Endothelial cell of umbilical vein (primary cell): ENCODE data around the gene UBE2E3. TPM values are rescaled to one million over a fixed set of nuclear protein-coding genes. Genes with fewer than 3 reads are reported as not detected.

Experiments
- BruUV-seq: library from RNA; stranded (reverse); fragments of 400-500 nt; replicated peaks from 2 replicates; lab custom pipeline; 2021; lab: Mats Ljungman, UMichigan
- CTCF ChIA-PET: fragments of 300-600, 350-600 bp; sonication (Branson Sonifier 250); formaldehyde crosslinking; loops from one replicate; lab custom pipeline; 2021; ENCODE audit warnings: antibody characterized with exemption, inconsistent platforms; lab: Charles Lee
- POLR2A ChIA-PET: fragments of 300-600, 350-600 bp; sonication (Branson Sonifier 250); formaldehyde crosslinking; loops from one replicate; lab custom pipeline; 2021; ENCODE audit warnings: antibody characterized with exemption, inconsistent platforms; lab: Charles Lee
- DNase-seq: peaks from one replicate; pipeline ENCODE4 v3.0.0-alpha.2; 2011; ENCODE audit warnings: low read depth, low spot score
- FAIRE-seq: peaks from 2 replicates; lab custom pipeline; 2011; peaks lifted over from hg19 to GRCh38; lab: Jason Lieb, UNC
- H2AFZ ChIP-seq: 2 replicates; pipeline ENCODE4 v1.6.0; 2012; ENCODE audit warnings: low read depth, low read length, control low read depth, inconsistent platforms
- H3K27ac ChIP-seq: 2 replicates; pipeline ENCODE4 v1.5.1; 2011; ENCODE audit warnings: low read depth, mild to moderate bottlenecking, control low read depth, low read length, moderate library complexity; ENCODE audit not compliant: insufficient read depth
- H3K27me3 ChIP-seq, 2 experiments: 2 replicates each; pipeline versions ENCODE4 v1.6.0 to v1.6.1; 2011; ENCODE audit warnings: low read length in 2 of 2, mixed read lengths in 1 of 2; ENCODE audit not compliant: control insufficient read depth in 2 of 2, insufficient read depth in 2 of 2
- H3K36me3 ChIP-seq, 2 experiments: 2 replicates in 1 of 2; 3 replicates in 1 of 2; pipeline ENCODE4 v1.5.1; 2011; ENCODE audit warnings: low read length in 2 of 2, mild to moderate bottlenecking in 1 of 2, moderate library complexity in 1 of 2; ENCODE audit not compliant: control insufficient read depth in 2 of 2, insufficient read depth in 2 of 2; ENCODE audit errors: extremely low read depth in 1 of 2
- H3K4me1 ChIP-seq: 3 replicates; pipeline ENCODE4 v1.5.1; 2011; ENCODE audit warnings: mild to moderate bottlenecking, low read length; ENCODE audit not compliant: control insufficient read depth, insufficient read depth; ENCODE audit errors: extremely low read depth
- H3K4me2 ChIP-seq: 2 replicates; pipeline ENCODE4 v1.6.1; 2011; ENCODE audit warnings: low read length, control low read depth, mixed read lengths; ENCODE audit not compliant: insufficient read depth
- H3K4me3 ChIP-seq, 3 experiments: fragments of 200-600 bp in 1 of 3; sonication (generic), shearing (Covaris generic) in 1 of 3; replicated peaks in 1 of 3; 2 replicates each; pipeline ENCODE4 v1.5.1; 2011 to 2016; ENCODE audit warnings: control low read depth in 3 of 3, low read length in 3 of 3, mild to moderate bottlenecking in 2 of 3, inconsistent platforms in 1 of 3, low read depth in 1 of 3, moderate library complexity in 1 of 3; ENCODE audit not compliant: insufficient read depth in 1 of 3
- H3K79me2 ChIP-seq: 2 replicates; pipeline ENCODE4 v1.6.0; 2012; ENCODE audit warnings: low read length, inconsistent platforms; ENCODE audit not compliant: control insufficient read depth, insufficient read depth
- H3K9ac ChIP-seq: replicated peaks from 2 replicates; pipeline ENCODE3; 2011; ENCODE audit warnings: low read length, control low read depth; ENCODE audit not compliant: insufficient read depth; ENCODE audit errors: extremely low read depth
- H3K9me1 ChIP-seq: replicated peaks from 3 replicates; pipeline ENCODE4 v1.6.0; 2011; ENCODE audit warnings: mild to moderate bottlenecking, low read length; ENCODE audit not compliant: control insufficient read depth, insufficient read depth; ENCODE audit errors: extremely low read depth
- H3K9me3 ChIP-seq: replicated peaks from 2 replicates; pipeline ENCODE4 v1.5.1; 2012; ENCODE audit warnings: low read length, inconsistent platforms; ENCODE audit not compliant: control insufficient read depth, insufficient read depth
- H4K20me1 ChIP-seq: replicated peaks from 2 replicates; pipeline ENCODE3; 2011; ENCODE audit warnings: mild to moderate bottlenecking, low read length; ENCODE audit not compliant: control insufficient read depth, insufficient read depth; ENCODE audit errors: extremely low read depth
- FOS ChIP-seq: IDR thresholded peaks from 2 replicates; pipeline ENCODE4 v1.6.1; 2011; ENCODE audit warnings: mild to moderate bottlenecking, low read length, moderate library complexity, borderline replicate concordance; ENCODE audit not compliant: insufficient read depth
- GATA2 ChIP-seq: IDR thresholded peaks from 2 replicates; pipeline ENCODE4 v1.7.0; 2011; ENCODE audit warnings: low read depth, mild to moderate bottlenecking, moderate library complexity, mixed read lengths, low read length; ENCODE audit not compliant: insufficient read length, insufficient read depth
- POLR2AphosphoS5 ChIP-seq: IDR thresholded peaks from 2 replicates; pipeline ENCODE4 v1.6.1; 2012; ENCODE audit warnings: low read depth, mild to moderate bottlenecking, control low read depth, low read length, moderate library complexity; ENCODE audit not compliant: insufficient read depth
- dilution Hi-C: fragments of 300-500 bp; cut with MboI; formaldehyde crosslinking; loops from one replicate; pipeline ENCODE4 v1.15.0; 2019; ENCODE audit warnings: low sequenced_read_pairs; ENCODE audit not compliant: extremely low pct_ligation_motif_present
- intact Hi-C: fragments of 100-400 bp; cut with micrococcal nuclease; formaldehyde crosslinking; loops from one replicate; pipeline ENCODE4 v1.10.0; 2022
- polyA plus RNA-seq, 4 experiments: library from polyadenylated mRNA; depleted of rRNA in 3 of 4; stranded (reverse) in 3 of 4; unstranded in 1 of 4; fragments of >200 nt; gene quantifications; 2 replicates each; pipeline versions ENCODE4 v1.2.1 to v1.2.3, GENCODE V29; 2011 to 2012; ENCODE audit warnings: missing spikeins in 1 of 4
- total RNA-seq: library from RNA; stranded (reverse); gene quantifications from 2 replicates; pipeline ENCODE4 v1.2.3, GENCODE V29; 2021

Gene UBE2E3
- total and polyA plus RNA-seq, 2 donors (not counting 3 experiments of a cell fraction or from before 2014, with no cell fraction given), result 81.5 to 107 TPM

DNA sequence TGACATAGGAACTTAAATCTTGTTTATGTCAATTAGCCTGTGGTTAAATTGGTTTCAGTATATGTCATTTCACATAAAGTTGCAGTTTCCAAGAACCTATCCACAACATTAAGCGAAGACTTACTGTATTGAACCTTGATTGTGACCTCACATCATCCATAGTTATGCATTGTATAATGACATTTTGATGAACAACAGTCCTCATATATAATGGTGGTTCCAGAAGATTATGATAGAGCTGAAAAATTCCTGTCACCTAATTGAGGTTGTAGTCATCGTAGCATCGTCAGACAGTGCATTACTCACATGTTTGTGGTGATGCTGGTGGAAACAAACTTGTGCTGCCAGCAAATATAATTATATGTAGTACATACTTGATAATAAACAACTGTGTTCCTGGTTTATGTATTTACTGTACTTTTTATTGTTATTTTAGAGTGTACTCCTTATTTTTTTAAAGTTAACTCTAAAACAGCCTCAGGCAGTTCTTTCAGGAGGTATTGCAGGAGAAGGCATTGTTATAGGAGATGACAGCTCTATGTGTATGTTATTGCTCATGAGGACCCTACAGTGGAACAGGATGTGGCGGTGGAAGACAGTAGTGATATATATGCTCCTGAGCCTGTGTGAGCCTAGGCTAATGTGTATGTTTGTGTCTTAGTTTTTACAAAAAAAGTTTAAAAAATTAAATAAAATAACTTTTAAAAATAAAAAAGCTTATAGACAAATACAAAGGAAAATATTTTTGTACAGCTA, 56.6 kb downstream of the UBE2E3 start:
- ChIA-PET POLR2A (no interaction called here), CTCF (interaction anchor here (0.6 to 2.0 kb wide), 6 partner anchors 8 to 678 kb away, joined by 3 to 7 read pairs (median 3); no protein-coding TSS in a partner anchor)
- no peak for TF ChIP-seq FOS
- no peak for TF ChIP-seq GATA2
- no peak for TF ChIP-seq POLR2AphosphoS5
- Histone ChIP-seq H3K9me3 (no peaks in the 10 kb centered on the region), H3K79me2 (peaks cover 36% of the 10 kb centered on the region), H3K4me3 (no peak overlapping the region), H2AFZ (no peak overlapping the region), H4K20me1 (peaks cover 3% of the 10 kb centered on the region), H3K4me2 (no peak overlapping the region), H3K36me3 (no peaks in the 10 kb centered on the region), H3K9ac (no peak overlapping the region), H3K27me3 (no peaks in the 10 kb centered on the region), H3K4me1 (no peaks in the 10 kb centered on the region), H3K27ac (no peak overlapping the region), H3K9me1 (no peaks in the 10 kb centered on the region)
- no peak for DNase-seq
- no TSS peak for BruUV-seq
- dilution Hi-C loops (no loop called here), intact Hi-C loops (no loop called here)
- no peak for FAIRE-seq

DNA sequence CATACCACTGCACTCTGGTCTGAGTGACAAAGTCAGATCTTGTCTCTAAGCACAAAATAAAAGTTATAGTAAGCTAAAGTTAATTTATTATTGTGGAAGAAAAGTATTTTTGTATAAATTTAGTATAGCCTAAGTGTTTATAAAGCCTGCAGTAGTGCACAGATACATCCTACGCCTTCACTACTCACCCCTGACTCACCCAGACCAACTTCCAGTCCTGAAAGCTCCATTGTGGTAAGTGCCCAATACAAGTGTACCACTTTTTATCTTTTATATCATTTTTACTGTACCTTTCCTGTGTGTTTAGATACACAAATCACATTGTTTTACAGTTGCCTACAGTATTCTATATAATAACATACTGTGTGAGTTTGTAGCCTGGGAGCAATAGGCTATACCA, 57.5 kb downstream of the UBE2E3 start:
- no peaks in the 10 kb centered on the region for H3K9me3 ChIP-seq
- H3K27ac ChIP-seq, result no peak overlapping the region
- no peak for DNase-seq
- CTCF ChIA-PET, result interaction anchor here (0.6 to 2.0 kb wide), 5 partner anchors 28 to 677 kb away, joined by 3 to 7 read pairs (median 4); partner anchors contain the start of gene UBE2E3
- H3K36me3 ChIP-seq, result no peaks in the 10 kb centered on the region
- intact Hi-C loops, result no loop called here
- FAIRE-seq, result no peak
- no peak for TF ChIP-seq POLR2AphosphoS5
- peak; percentile 34 for TF ChIP-seq FOS
- peaks cover 42% of the 10 kb centered on the region for H3K79me2 ChIP-seq
- H3K4me2 ChIP-seq, result no peak overlapping the region
- dilution Hi-C loops, result no loop called here
- H3K9me1 ChIP-seq, result no peaks in the 10 kb centered on the region
- no peak overlapping the region for H3K9ac ChIP-seq
- no TSS peak for BruUV-seq
- no peak overlapping the region for H2AFZ ChIP-seq
- peaks cover 3% of the 10 kb centered on the region for H4K20me1 ChIP-seq
- H3K4me1 ChIP-seq, result no peaks in the 10 kb centered on the region
- no peaks in the 10 kb centered on the region for H3K27me3 ChIP-seq
- POLR2A ChIA-PET, result no interaction called here
- H3K4me3 ChIP-seq, result no peak overlapping the region
